Middle frontal gyrus (tissue), 1 donor: ENCODE data around the gene GALNTL6.

Experiments used
- DNase-seq: peaks from one replicate; pipeline ENCODE4 v3.0.0-alpha.2; 2015; ENCODE audit warnings: low spot score; ENCODE audit errors: extremely low spot score

Gene GALNTL6

GRCh38 chr4:172521248-172521647 is 708.0 kb downstream of the GALNTL6 start:
- no peak for DNase-seq

GRCh38 chr4:172521680-172522079 is 708.5 kb downstream of the GALNTL6 start:
- DNase-seq = no peak

GRCh38 chr4:172543249-172543648 is 730.0 kb downstream of the GALNTL6 start:
- DNase-seq = no peak

- no peak for DNase-seq
Measured at GRCh38 chr4:172546782-172547181, 733.6 kb downstream of the GALNTL6 start.

GRCh38 chr4:172547724-172548123 is 734.5 kb downstream of the GALNTL6 start:
- no peak for DNase-seq

GRCh38 chr4:172553216-172553615 is 740.0 kb downstream of the GALNTL6 start:
- no peak for DNase-seq

- no peak for DNase-seq
Measured at GRCh38 chr4:172554588-172554987, 741.4 kb downstream of the GALNTL6 start.

- DNase-seq = no peak
Measured at GRCh38 chr4:172555725-172556124, 742.5 kb downstream of the GALNTL6 start.

GRCh38 chr4:172573899-172574298 is 760.7 kb downstream of the GALNTL6 start:
- DNase-seq = no peak

- DNase-seq = no peak
Measured at GRCh38 chr4:172578712-172579111, 765.5 kb downstream of the GALNTL6 start.

GRCh38 chr4:172584816-172585215 is 771.6 kb downstream of the GALNTL6 start:
- no peak for DNase-seq

- DNase-seq = no peak
Measured at GRCh38 chr4:172596206-172596605, 783.0 kb downstream of the GALNTL6 start.

GRCh38 chr4:172599554-172599953 is 786.4 kb downstream of the GALNTL6 start:
- DNase-seq = no peak

GRCh38 chr4:172601195-172601594 is 788.0 kb downstream of the GALNTL6 start:
- DNase-seq = no peak

GRCh38 chr4:172619218-172619617 is 806.0 kb downstream of the GALNTL6 start:
- no peak for DNase-seq

GRCh38 chr4:172619798-172620197 is 806.6 kb downstream of the GALNTL6 start:
- DNase-seq = no peak

- DNase-seq = no peak
Measured at GRCh38 chr4:172628263-172628662, 815.1 kb downstream of the GALNTL6 start.

- no peak for DNase-seq
Measured at GRCh38 chr4:172630280-172630679, 817.1 kb downstream of the GALNTL6 start.

GRCh38 chr4:172631832-172632231 is 818.6 kb downstream of the GALNTL6 start:
- DNase-seq = no peak

- DNase-seq = no peak
Measured at GRCh38 chr4:172648471-172648870, 835.3 kb downstream of the GALNTL6 start.

- DNase-seq = no peak
Measured at GRCh38 chr4:172649143-172649542, 835.9 kb downstream of the GALNTL6 start.

- DNase-seq = no peak
Measured at GRCh38 chr4:172650758-172651530, 837.7 kb downstream of the GALNTL6 start.

GRCh38 chr4:172651961-172652360 is 838.8 kb downstream of the GALNTL6 start:
- no peak for DNase-seq
